Right lobe of liver (tissue), 4 donors: ENCODE data around the gene LRRC28.

ENCODE experiments used
- CTCF ChIP-seq, 4 donors: fragments of 200-600 bp in 3 of 4; fragments of 450-650 bp in 1 of 4; IDR thresholded peaks; one replicate each; pipeline versions ENCODE4 v1.5.1 to v1.8.0; 2016 to 2022; ENCODE audit warnings: antibody characterized with exemption in 4 of 4, mild to moderate bottlenecking in 2 of 4
- POLR2A ChIP-seq: fragments of 450-650 bp; IDR thresholded peaks from one replicate; pipeline ENCODE4 v1.6.1; 2017; ENCODE audit warnings: antibody characterized with exemption, mild to moderate bottlenecking
- donor health status: DM: no; HTN: no; CAD: no.
- donor health status: DM: no; HTN: no; CAD: no.
- donor health status: DM: no; HTN: yes; CAD: no.

GRCh38 chr15:99403597-99403996 lies 152.3 kb downstream of the LRRC28 start:
- TF ChIP-seq CTCF (IDR thresholded peaks at IDR 0.05): no peak
- no peak for TF ChIP-seq POLR2A
